Esophagus squamous epithelium (tissue), 5 donors: ENCODE measurements around the gene PARP9. TPM values are rescaled to one million over a fixed set of nuclear protein-coding genes. Genes with fewer than 3 reads are reported as not detected.
"Not testable (repeated sequence)": the region's sequence is repeated elsewhere in the genome, so short reads cannot be mapped to it uniquely, and the experiment has no call there.

Source experiments
- DNase-seq: peaks from one replicate; lab custom pipeline; 2025; lab: John Stamatoyannopoulos, UW
- H3K27ac ChIP-seq, 4 donors: fragments of 200-600 bp; sonication (generic); one replicate each; pipeline ENCODE4 v1.5.1; 2016 to 2019; ENCODE audit warnings: mild to moderate bottlenecking in 1 of 4
- H3K27me3 ChIP-seq, 4 donors: fragments of 200-600 bp; sonication (generic); 1 replicate in 3 of 4; 2 replicates in 1 of 4; pipeline versions ENCODE4 v1.5.1 to v1.6.0; 2017 to 2021; ENCODE audit warnings: antibody characterized with exemption in 1 of 4
- H3K36me3 ChIP-seq, 3 donors: fragments of 200-600 bp; sonication (generic); one replicate each; pipeline ENCODE4 v1.5.1; 2016 to 2019
- H3K4me1 ChIP-seq, 3 donors: fragments of 200-600 bp; sonication (generic); one replicate each; pipeline ENCODE4 v1.5.1; 2017 to 2019
- H3K4me3 ChIP-seq, 4 donors: fragments of 200-600 bp; sonication (generic); 1 replicate in 3 of 4; 2 replicates in 1 of 4; pipeline ENCODE4 v1.5.1; 2016 to 2019; ENCODE audit warnings: mild to moderate bottlenecking in 2 of 4, moderate library complexity in 1 of 4
- H3K9me3 ChIP-seq, 3 donors: fragments of 200-600 bp; sonication (generic); one replicate each; pipeline ENCODE4 v1.5.1; 2016 to 2019
- CTCF ChIP-seq, 6 experiments: fragments of 450-650 bp in 4 of 6; fragments of 200-600 bp in 2 of 6; sonication (generic) in 2 of 6; IDR thresholded peaks; one replicate each; pipeline ENCODE4 v1.5.1; 2016 to 2019; ENCODE audit warnings: antibody characterized with exemption in 6 of 6, mild to moderate bottlenecking in 4 of 6, moderate library complexity in 4 of 6
- POLR2A ChIP-seq, 4 donors: fragments of 450-650 bp; IDR thresholded peaks; one replicate each; pipeline ENCODE4 v1.6.1; 2017; ENCODE audit warnings: antibody characterized with exemption in 4 of 4, mild to moderate bottlenecking in 4 of 4, moderate library complexity in 3 of 4
- WGBS, 2 donors: methylation state at CpG; one replicate each; pipeline ENCODE4 v1.1.5; 2018; 5-methylcytosine and 5-hydroxymethylcytosine counted together
- intact Hi-C: fragments of 100-400 bp; cut with DNase I; formaldehyde crosslinking; loops from one replicate; pipeline ENCODE4 v1.15.0; 2022
- total RNA-seq, 4 donors: library from RNA; depleted of rRNA; stranded (reverse); fragments of >200 nt; gene quantifications; one replicate each; pipeline ENCODE4 v1.1.0, GENCODE V29; 2016
- donor health status: DM: yes; HTN: yes; CAD: no.

Gene PARP9
- total RNA-seq, 4 donors from 2014 or later = 16.6 to 50.0 (median 19.9) TPM

DNA sequence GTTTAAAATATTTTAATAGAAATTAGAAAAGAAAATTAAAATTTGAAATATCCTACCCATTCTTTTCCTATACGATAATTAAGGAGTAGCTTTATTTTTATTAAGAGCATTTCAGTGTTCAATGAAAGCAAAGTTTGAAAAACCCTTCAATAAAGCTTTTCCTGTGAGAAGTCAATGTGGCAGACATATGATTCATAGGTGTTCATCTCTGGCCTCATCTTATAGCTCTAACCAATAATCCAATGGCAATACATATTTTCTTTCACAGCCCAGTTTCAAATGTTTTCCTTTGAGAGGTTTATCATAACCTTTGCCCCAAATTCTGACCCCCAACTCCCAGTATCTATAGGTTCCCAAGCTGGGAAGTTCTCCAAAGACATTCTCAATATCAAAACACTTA is 57.6 kb downstream of the PARP9 start:
- no peak for TF ChIP-seq POLR2A (IDR thresholded peaks at IDR 0.05)
- TF ChIP-seq CTCF (IDR thresholded peaks at IDR 0.05) = no peak
- no peaks in the 10 kb centered on the region for H3K36me3 ChIP-seq
- no peak overlapping the region for H3K4me3 ChIP-seq
- H3K27ac ChIP-seq = no peak overlapping the region
- peaks cover 0 to 57% (median 8%) of the 10 kb centered on the region in 3 donors for H3K4me1 ChIP-seq
- no peak for DNase-seq
- H3K27me3 ChIP-seq = no peaks in the 10 kb centered on the region
- WGBS, 2 donors = 95 to 100% methylated on average over 1 of the region's 1 CpG
- intact Hi-C loops = no loop called here
- H3K9me3 ChIP-seq = no peaks in the 10 kb centered on the region

GRCh38 chr3:122505676-122506075 is 58.4 kb downstream of the PARP9 start:
- WGBS, 2 donors = 58 to 62% methylated on average over 2 of the region's 2 CpGs
- H3K4me3 ChIP-seq = no peak overlapping the region
- TF ChIP-seq POLR2A (IDR thresholded peaks at IDR 0.05) = no peak
- no peak for TF ChIP-seq CTCF (IDR thresholded peaks at IDR 0.05)
- no peaks in the 10 kb centered on the region for H3K9me3 ChIP-seq
- intact Hi-C loops = no loop called here
- no peaks in the 10 kb centered on the region for H3K27me3 ChIP-seq
- H3K4me1 ChIP-seq = peaks cover 0 to 56% (median 5%) of the 10 kb centered on the region in 3 donors
- H3K36me3 ChIP-seq = no peaks in the 10 kb centered on the region
- H3K27ac ChIP-seq = no peak overlapping the region
- no peak for DNase-seq

GRCh38 chr3:122502941-122503340 is 61.2 kb downstream of the PARP9 start:
- intact Hi-C loops = no loop called here
- WGBS, 2 donors = 78 to 82% methylated on average over 2 of the region's 2 CpGs

DNA sequence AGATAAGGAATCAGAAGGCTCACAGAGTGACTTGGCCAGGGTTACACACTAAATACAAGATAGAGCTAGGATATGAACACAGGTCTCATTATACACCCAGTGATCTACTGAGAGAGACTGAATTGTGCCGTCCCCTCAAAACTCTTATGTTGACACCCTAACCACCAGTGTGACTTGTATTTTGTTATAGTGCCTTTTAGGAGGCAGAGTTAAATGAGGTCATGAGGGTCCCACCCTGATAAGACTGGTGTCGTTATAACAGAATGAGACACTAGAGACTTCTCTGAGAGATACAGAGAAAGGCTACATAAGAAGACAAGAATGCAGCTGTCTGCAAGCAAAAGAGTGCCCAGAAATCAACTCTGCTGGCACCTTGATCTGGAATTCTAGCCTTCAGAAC is 62.0 kb downstream of the PARP9 start:
- intact Hi-C loops = no loop called here
- 77 to 80% methylated on average over 2 of the region's 2 CpGs for WGBS, 2 donors
- Histone ChIP-seq H3K36me3 (no peaks in the 10 kb centered on the region), H3K4me3 (no peak overlapping the region), H3K27ac (no peak overlapping the region), H3K9me3 (no peaks in the 10 kb centered on the region), H3K4me1 (peaks cover 0 to 50% (median 9%) of the 10 kb centered on the region in 3 donors), H3K27me3 (no peaks in the 10 kb centered on the region)
- TF ChIP-seq CTCF (IDR thresholded peaks at IDR 0.05) (no peak), POLR2A (IDR thresholded peaks at IDR 0.05) (no peak)
- no peak for DNase-seq

More at GRCh38 chr3:122502941-122503340, 61.2 kb downstream of the PARP9 start:
- Histone ChIP-seq H3K36me3 (no peaks in the 10 kb centered on the region), H3K9me3 (no peaks in the 10 kb centered on the region), H3K27me3 (no peaks in the 10 kb centered on the region), H3K4me1 (peaks cover 0 to 44% (median 5%) of the 10 kb centered on the region in 3 donors), H3K27ac (no peak overlapping the region), H3K4me3 (no peak overlapping the region)
- no peak for DNase-seq
- TF ChIP-seq POLR2A (IDR thresholded peaks at IDR 0.05) (no peak), CTCF (IDR thresholded peaks at IDR 0.05) (no peak)

GRCh38 chr3:122500964-122501363 is 63.1 kb downstream of the PARP9 start:
- DNase-seq, H3K27me3 ChIP-seq, intact Hi-C loops, H3K4me3 ChIP-seq, H3K36me3 ChIP-seq, H3K9me3 ChIP-seq: not testable (repeated sequence)
- 66 to 74% methylated on average over 6 of the region's 6 CpGs for WGBS, 2 donors
- Histone ChIP-seq H3K4me1 (peaks cover 0 to 60% (median 9%) of the 10 kb centered on the region in 3 donors), H3K27ac (peak overlapping the region in 1 of 4 donors; percentile 53)

GRCh38 chr3:122498152-122498551 is 65.9 kb downstream of the PARP9 start:
- Histone ChIP-seq H3K4me1 (peaks cover 0 to 46% (median 9%) of the 10 kb centered on the region in 3 donors), H3K36me3 (peaks cover 0 to 34% (median 8%) of the 10 kb centered on the region in 3 donors), H3K27me3 (no peaks in the 10 kb centered on the region), H3K4me3 (no peak overlapping the region), H3K9me3 (no peaks in the 10 kb centered on the region), H3K27ac (no peak overlapping the region)
- WGBS, 2 donors = 50 to 56% methylated on average over 1 of the region's 1 CpG
- intact Hi-C loops = no loop called here
- TF ChIP-seq POLR2A (IDR thresholded peaks at IDR 0.05) (no peak), CTCF (IDR thresholded peaks at IDR 0.05) (no peak)
- DNase-seq = no peak
